ENCODE measurements around the gene CWC27.

DNA sequence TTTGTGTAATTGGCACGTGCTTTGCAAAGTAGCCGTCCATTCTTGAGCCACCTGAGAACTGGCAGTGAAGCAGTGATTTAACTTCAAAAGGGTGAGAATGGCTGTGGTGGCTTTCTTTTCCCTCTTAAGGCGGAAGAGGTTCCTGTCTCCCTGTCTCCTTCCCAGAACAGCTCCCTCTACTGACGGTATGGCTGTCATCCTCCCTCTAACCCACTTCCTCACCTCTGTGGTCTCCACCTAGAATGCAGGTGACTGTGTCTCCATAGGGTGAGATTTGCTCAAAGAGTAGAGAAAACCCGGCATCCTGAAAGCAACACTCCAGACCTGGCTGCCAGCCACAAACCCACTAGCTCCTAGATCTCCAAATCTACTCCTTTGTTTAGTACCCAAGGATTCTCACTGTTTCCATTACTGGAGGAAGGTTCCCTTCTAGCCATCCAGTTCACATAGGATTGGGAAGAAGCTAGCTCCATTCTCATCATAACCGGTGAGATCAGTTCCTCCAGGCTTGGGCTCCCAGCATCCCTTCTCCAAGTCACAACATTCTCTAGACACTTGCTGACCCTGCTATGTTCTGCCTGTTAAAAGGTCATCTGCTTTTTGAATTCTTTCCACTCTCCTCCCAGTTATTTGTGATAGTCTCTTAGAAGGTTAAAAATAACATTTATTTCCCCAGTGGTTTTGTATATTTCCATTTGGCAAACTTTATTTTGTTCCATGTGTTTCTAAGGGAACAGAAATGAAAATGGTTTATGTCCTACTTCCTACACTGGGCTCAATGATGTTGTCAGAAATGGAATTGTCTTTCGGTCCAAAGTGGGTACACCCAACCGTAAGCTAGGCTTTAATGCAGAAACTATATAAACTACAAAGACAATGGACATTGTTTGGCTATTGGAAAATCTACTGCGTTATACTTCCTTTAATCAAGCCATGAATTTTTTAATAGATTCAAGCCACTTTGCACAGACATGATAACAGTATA is 269.4 kb downstream of the CWC27 start:
- TF ChIP-seq FOXK2 (IDR thresholded peaks at IDR 0.05), result no peak
- TF ChIP-seq L3MBTL2 (conservative IDR thresholded peaks at IDR 0.05), result no peak
- no peak for TF ChIP-seq SUZ12 (IDR thresholded peaks at IDR 0.05)
- TF ChIP-seq CTBP1 (IDR thresholded peaks at IDR 0.05; ENCODE audit: borderline replicate concordance), result no peak
- no peak for TF ChIP-seq ARNT (IDR thresholded peaks at IDR 0.05)
- TF ChIP-seq FOXA1 (IDR thresholded peaks at IDR 0.05), result no peak
- no peak for TF ChIP-seq PKNOX1 (IDR thresholded peaks at IDR 0.05)
- TF ChIP-seq BHLHE40 (IDR thresholded peaks at IDR 0.05; ENCODE audit: borderline replicate concordance), result no peak
- TF ChIP-seq SP1 (IDR thresholded peaks at IDR 0.05), result no peak
- TF ChIP-seq TARDBP (IDR thresholded peaks at IDR 0.05), result no peak
- no peak for TF ChIP-seq ZNF384 (IDR thresholded peaks at IDR 0.05)
- TF ChIP-seq FOXM1 (IDR thresholded peaks at IDR 0.05; ENCODE audit: borderline replicate concordance), result no peak

All from HEK293T (cell line).